OCI-LY7 (cell line): ENCODE results near the gene FAM221B. TPM values are rescaled to one million over a fixed set of nuclear protein-coding genes. Genes with fewer than 3 reads are reported as not detected.

Experiments used
- BruUV-seq: library from RNA; stranded (reverse); fragments of 400-500 nt; replicated peaks from 2 replicates; lab custom pipeline; 2021; lab: Mats Ljungman, UMichigan
- CTCF ChIA-PET: fragments of 300-600 bp; sonication (Branson Sonifier 250); formaldehyde crosslinking; loops from one replicate; lab custom pipeline; 2022; ENCODE audit warnings: antibody characterized with exemption; ENCODE audit not compliant: unreplicated experiment; lab: Charles Lee
- POLR2A ChIA-PET: fragments of 300-600 bp; sonication (Branson Sonifier 250); formaldehyde crosslinking; loops from one replicate; lab custom pipeline; 2022; ENCODE audit warnings: antibody characterized with exemption; lab: Charles Lee
- DNase-seq: peaks from one replicate; pipeline ENCODE4 v3.0.0-alpha.2; 2015; ENCODE audit warnings: low spot score
- H2AFZ ChIP-seq: fragments of 200-600 bp; sonication (generic), shearing (Covaris generic); 2 replicates; pipeline ENCODE4 v1.6.1; 2014; ENCODE audit warnings: mild to moderate bottlenecking, antibody characterized with exemption, low read length, moderate library complexity
- H3K27ac ChIP-seq: fragments of 200-600 bp; sonication (generic); 2 replicates; pipeline ENCODE4 v1.5.1; 2014; ENCODE audit warnings: mixed run types, low read depth, mild to moderate bottlenecking, moderate library complexity, low read length, inconsistent platforms; ENCODE audit not compliant: poor library complexity, severe bottlenecking
- H3K36me3 ChIP-seq: fragments of 200-600 bp; sonication (generic); 2 replicates; pipeline ENCODE4 v1.6.1; 2014; ENCODE audit warnings: mild to moderate bottlenecking, antibody characterized with exemption, low read length, moderate library complexity, mixed read lengths; ENCODE audit not compliant: insufficient read depth
- H3K4me1 ChIP-seq: fragments of 200-600 bp; sonication (generic); 2 replicates; pipeline ENCODE4 v1.5.1; 2014; ENCODE audit warnings: mild to moderate bottlenecking, low read length; ENCODE audit not compliant: insufficient read depth, poor library complexity, severe bottlenecking
- H3K4me2 ChIP-seq: fragments of 200-600 bp; sonication (generic); 2 replicates; pipeline ENCODE4 v1.6.1; 2014; ENCODE audit warnings: mild to moderate bottlenecking, low read length
- H3K4me3 ChIP-seq: fragments of 200-600 bp; sonication (generic); 2 replicates; pipeline ENCODE4 v1.5.1; 2014; ENCODE audit warnings: mild to moderate bottlenecking, low read depth, low read length; ENCODE audit not compliant: poor library complexity, severe bottlenecking
- H3K79me2 ChIP-seq: fragments of 200-600 bp; sonication (generic); 2 replicates; pipeline ENCODE4 v1.6.1; 2016; ENCODE audit warnings: low read depth, mild to moderate bottlenecking, low read length, moderate library complexity, mixed read lengths; ENCODE audit not compliant: insufficient read depth
- H3K9me2 ChIP-seq: fragments of 200-600 bp; sonication (generic); 2 replicates; pipeline ENCODE4 v1.6.1; 2016; ENCODE audit warnings: mild to moderate bottlenecking, low read length, mixed read lengths; ENCODE audit not compliant: insufficient read depth
- H3K9me3 ChIP-seq: fragments of 200-600 bp; sonication (generic); 2 replicates; pipeline ENCODE4 v1.6.1; 2014; ENCODE audit warnings: mild to moderate bottlenecking, mixed run types, low read length, mixed read lengths
- H4K20me1 ChIP-seq: fragments of 200-600 bp; sonication (generic); 2 replicates; pipeline ENCODE4 v1.6.1; 2014; ENCODE audit warnings: mild to moderate bottlenecking, antibody characterized with exemption, low read length, moderate library complexity, mixed read lengths; ENCODE audit not compliant: insufficient read depth
- EZH2phosphoT487 ChIP-seq: fragments of 200-600 bp; sonication (generic); IDR thresholded peaks from 2 replicates; pipeline ENCODE4 v1.6.1; 2018; ENCODE audit warnings: low read depth, borderline replicate concordance, mild to moderate bottlenecking, mixed run types, antibody characterized with exemption, low read length, moderate library complexity, mixed read lengths
- intact Hi-C: fragments of 100-400 bp; cut with micrococcal nuclease; formaldehyde crosslinking; loops from one replicate; pipeline ENCODE4 v1.10.0; 2022; ENCODE audit not compliant: unreplicated experiment
- total RNA-seq, 2 experiments: library from RNA; depleted of rRNA in 1 of 2; stranded (reverse); fragments of >200 nt in 1 of 2; shearing (Covaris generic) in 1 of 2; gene quantifications; 2 replicates each; pipeline ENCODE4 v1.2.3, GENCODE V29; 2014 to 2022
- TF ChIP-seq, protein P1 (sequence below): fragments of 200-600 bp; sonication (generic); conservative IDR thresholded peaks from 2 replicates; pipeline ENCODE4 v1.5.1; 2014; ENCODE audit warnings: mild to moderate bottlenecking, antibody characterized with exemption, low read length, moderate library complexity, mixed read lengths

Gene FAM221B
- total RNA-seq, 2 experiments from 2014 or later, result not detected

DNA sequence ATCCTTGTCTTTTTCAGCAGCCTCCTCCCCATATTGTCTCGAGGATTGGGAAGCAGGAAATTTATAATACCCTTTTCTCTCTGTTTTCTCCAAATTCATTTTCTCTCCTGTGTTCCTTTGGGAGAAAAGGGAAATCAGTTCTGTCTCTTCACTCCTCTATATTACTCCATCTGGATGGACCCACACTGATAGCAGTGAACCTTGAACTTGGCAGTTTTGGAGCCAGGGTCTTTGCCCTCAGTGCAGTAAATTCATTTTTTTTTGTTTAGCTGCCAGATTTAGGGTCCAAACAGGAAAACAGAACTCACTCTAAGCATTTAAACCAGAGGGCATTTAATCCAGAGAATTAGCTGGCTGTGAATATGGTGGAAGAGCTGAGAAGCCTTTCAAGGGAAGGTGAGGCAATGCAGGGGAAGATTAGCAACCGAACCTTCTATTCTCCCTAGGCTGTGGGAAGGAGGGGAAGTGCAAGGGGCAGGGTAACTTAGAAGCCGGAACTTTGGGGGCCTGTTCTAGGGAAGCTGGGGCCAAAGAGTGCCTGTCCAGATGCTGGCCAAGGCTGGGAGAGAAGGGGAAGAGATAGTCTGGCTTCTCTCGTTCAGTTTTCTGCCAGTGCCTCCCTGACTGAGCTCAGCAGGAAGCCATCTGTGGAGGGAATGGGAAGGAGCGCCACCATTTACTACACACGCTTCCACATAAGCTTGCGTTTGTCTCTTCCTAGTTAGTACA, 53.5 kb downstream of the FAM221B start:
- BruUV-seq, result no TSS peak
- H3K4me1 ChIP-seq, result peaks cover 65% of the 10 kb centered on the region
- intact Hi-C loops, result no loop called here
- TF ChIP-seq, protein P1, sequence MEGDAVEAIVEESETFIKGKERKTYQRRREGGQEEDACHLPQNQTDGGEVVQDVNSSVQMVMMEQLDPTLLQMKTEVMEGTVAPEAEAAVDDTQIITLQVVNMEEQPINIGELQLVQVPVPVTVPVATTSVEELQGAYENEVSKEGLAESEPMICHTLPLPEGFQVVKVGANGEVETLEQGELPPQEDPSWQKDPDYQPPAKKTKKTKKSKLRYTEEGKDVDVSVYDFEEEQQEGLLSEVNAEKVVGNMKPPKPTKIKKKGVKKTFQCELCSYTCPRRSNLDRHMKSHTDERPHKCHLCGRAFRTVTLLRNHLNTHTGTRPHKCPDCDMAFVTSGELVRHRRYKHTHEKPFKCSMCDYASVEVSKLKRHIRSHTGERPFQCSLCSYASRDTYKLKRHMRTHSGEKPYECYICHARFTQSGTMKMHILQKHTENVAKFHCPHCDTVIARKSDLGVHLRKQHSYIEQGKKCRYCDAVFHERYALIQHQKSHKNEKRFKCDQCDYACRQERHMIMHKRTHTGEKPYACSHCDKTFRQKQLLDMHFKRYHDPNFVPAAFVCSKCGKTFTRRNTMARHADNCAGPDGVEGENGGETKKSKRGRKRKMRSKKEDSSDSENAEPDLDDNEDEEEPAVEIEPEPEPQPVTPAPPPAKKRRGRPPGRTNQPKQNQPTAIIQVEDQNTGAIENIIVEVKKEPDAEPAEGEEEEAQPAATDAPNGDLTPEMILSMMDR, result 0 out of 2 replicates have a peak, but pooled peaks have one; percentile 24
- TF ChIP-seq EZH2phosphoT487, result no peak
- H3K9me3 ChIP-seq, result no peaks in the 10 kb centered on the region
- no peaks in the 10 kb centered on the region for H3K9me2 ChIP-seq
- H3K27ac ChIP-seq, result peak overlapping the region; percentile 89
- H3K36me3 ChIP-seq, result peaks cover 1% of the 10 kb centered on the region
- no peaks in the 10 kb centered on the region; the same call in 1 of the 2 replicates for H3K79me2 ChIP-seq
- peak overlapping the region; percentile 63 for H2AFZ ChIP-seq
- POLR2A ChIA-PET, result interaction anchor here (0.6 to 2.4 kb wide), 14 partner anchors 12 to 843 kb away, joined by 3 to 12 read pairs (median 4); partner anchors contain the start of genes ARHGEF39, GBA2, RGP1 and TLN1
- H3K4me2 ChIP-seq, result peak overlapping the region; percentile 76
- CTCF ChIA-PET, result interaction anchor here (0.9 to 1.5 kb wide), 5 partner anchors 15 to 47 kb away, joined by 3 to 6 read pairs (median 3); partner anchors contain the start of genes GBA2 and RGP1
- DNase-seq, result peak; percentile 41
- H4K20me1 ChIP-seq, result no peaks in the 10 kb centered on the region
- H3K4me3 ChIP-seq, result peak overlapping the region; percentile 39

DNA sequence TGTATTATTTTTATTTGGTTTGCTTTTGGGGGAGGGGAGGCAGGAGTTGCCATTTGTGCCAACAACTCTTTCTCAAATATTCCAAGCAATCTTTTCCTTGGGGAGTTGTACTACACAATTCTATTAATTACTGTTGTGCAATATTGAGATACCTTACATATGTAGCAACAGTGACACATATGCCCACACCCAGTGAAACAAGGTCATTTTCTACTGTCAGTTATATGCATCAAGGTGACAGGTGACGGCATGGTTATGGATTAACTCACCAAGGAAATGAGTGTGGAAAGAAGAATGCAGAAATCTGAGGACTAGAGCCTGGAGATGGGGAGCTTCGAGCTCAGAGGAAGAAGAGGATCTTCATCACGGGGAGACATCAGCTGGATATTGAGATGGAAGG, 56.6 kb downstream of the FAM221B start:
- Histone ChIP-seq H3K79me2 (no peaks in the 10 kb centered on the region; the same call in 1 of the 2 replicates), H2AFZ (no peak overlapping the region), H3K9me3 (no peaks in the 10 kb centered on the region), H3K9me2 (no peaks in the 10 kb centered on the region), H4K20me1 (no peaks in the 10 kb centered on the region), H3K4me1 (peaks cover 65% of the 10 kb centered on the region), H3K4me3 (no peak overlapping the region), H3K4me2 (no peak overlapping the region), H3K27ac (no peak overlapping the region), H3K36me3 (no peaks in the 10 kb centered on the region)
- intact Hi-C loops, result no loop called here
- POLR2A ChIA-PET, result interaction anchor here (0.6 to 2.0 kb wide), 7 partner anchors 9 to 1357 kb away, joined by 3 to 9 read pairs (median 4); partner anchors contain the start of genes GBA2 and RGP1
- BruUV-seq, result no TSS peak
- TF ChIP-seq, protein P1, result no peak
- TF ChIP-seq EZH2phosphoT487, result no peak
- no peak for DNase-seq
- CTCF ChIA-PET, result interaction anchor here (1.2 kb wide), 1 partner anchor 24 kb away, joined by 4 read pairs; no protein-coding TSS in a partner anchor
